Lower lobe of right lung (tissue), 2 donors: ENCODE data around the gene GUCA1A. TPM values are rescaled to one million over a fixed set of nuclear protein-coding genes. Genes with fewer than 3 reads are reported as not detected.

Experiments
- ATAC-seq, 2 donors: fragments of 200-7000 bp; cut with Tn5 transposase; one replicate each; pipeline ENCODE4 v1.9.1; 2020 to 2022; ENCODE audit warnings: mild to moderate bottlenecking in 2 of 2, moderate library complexity in 2 of 2
- DNase-seq: peaks from one replicate; pipeline ENCODE4 v3.0.0-alpha.2; 2020
- H3K27ac ChIP-seq: fragments of 200-600 bp; one replicate; pipeline ENCODE4 v1.8.0; 2022
- H3K27me3 ChIP-seq: fragments of 200-600 bp; one replicate; pipeline ENCODE4 v1.8.0; 2022; ENCODE audit warnings: low read depth
- H3K36me3 ChIP-seq: fragments of 200-600 bp; one replicate; pipeline ENCODE4 v1.8.0; 2022; ENCODE audit warnings: mild to moderate bottlenecking
- H3K4me1 ChIP-seq: fragments of 200-600 bp; one replicate; pipeline ENCODE4 v1.8.0; 2022
- H3K4me3 ChIP-seq: fragments of 200-600 bp; one replicate; pipeline ENCODE4 v1.8.0; 2022; ENCODE audit warnings: mild to moderate bottlenecking
- H3K9me3 ChIP-seq: fragments of 200-600 bp; one replicate; pipeline ENCODE4 v1.8.0; 2022
- intact Hi-C: fragments of 100-400 bp; cut with DNase I; formaldehyde crosslinking; loops from one replicate; pipeline ENCODE4 v1.11.0; 2022
- long read RNA-seq: library from polyadenylated mRNA; unstranded; transcript quantifications from one replicate; pipeline ENCODE4 v2.0.0, GENCODE V29; 2021
- total RNA-seq: library from RNA; stranded (reverse); fragmentation: NEBNext Ultra II Directional; extraction: Animal tissue kit (Norgen Biotek cat#: 25700); gene quantifications from one replicate; pipeline ENCODE4 v1.2.1, GENCODE V29; 2021
- TF ChIP-seq, protein P1 (sequence below): fragments of 200-600 bp; IDR thresholded peaks from one replicate; pipeline ENCODE4 v1.8.0; 2022; ENCODE audit warnings: antibody characterized with exemption, mild to moderate bottlenecking
- donor health status: DM: no; HTN: yes; CAD: no; lungs with severe emphysema.

The GUCA1A gene
- not detected for total RNA-seq
- long read RNA-seq = 0 reads

DNA sequence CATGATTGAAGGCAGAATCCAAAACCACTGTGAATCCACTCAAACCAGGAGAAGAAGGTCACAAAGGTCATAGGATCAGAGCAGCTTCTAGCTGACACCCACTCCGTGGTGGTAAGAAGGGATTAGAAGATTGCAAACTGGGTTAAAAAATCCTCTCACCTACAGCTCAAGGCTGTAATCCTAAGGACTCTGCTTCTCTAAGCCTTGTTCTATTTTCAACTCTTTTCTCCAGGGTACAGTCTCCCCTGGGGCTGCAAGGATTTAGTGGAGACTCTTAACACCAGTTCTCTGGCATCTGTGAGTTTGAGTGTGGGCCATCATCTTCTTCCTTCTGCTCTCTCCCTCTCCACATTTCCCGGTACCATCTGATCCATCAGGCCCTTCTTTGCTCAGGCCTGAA, at the start of gene GUCA1A:
GUCA1A (plus strand) TSS at position 264 of the 400 bp plus-strand sequence. CDS start 250 bp downstream, outside the sequence.
- Histone ChIP-seq H3K27me3 (peaks cover 5% of the 10 kb centered on the region), H3K27ac (no peak within 1 kb of the TSS), H3K36me3 (no peaks in the 10 kb centered on the region), H3K9me3 (no peaks in the 10 kb centered on the region), H3K4me1 (no peaks in the 10 kb centered on the region), H3K4me3 (no peak within 1 kb of the TSS)
- DNase-seq (no peak), ATAC-seq (no peak)
- intact Hi-C loops = no loop called here
- TF ChIP-seq, protein P1, sequence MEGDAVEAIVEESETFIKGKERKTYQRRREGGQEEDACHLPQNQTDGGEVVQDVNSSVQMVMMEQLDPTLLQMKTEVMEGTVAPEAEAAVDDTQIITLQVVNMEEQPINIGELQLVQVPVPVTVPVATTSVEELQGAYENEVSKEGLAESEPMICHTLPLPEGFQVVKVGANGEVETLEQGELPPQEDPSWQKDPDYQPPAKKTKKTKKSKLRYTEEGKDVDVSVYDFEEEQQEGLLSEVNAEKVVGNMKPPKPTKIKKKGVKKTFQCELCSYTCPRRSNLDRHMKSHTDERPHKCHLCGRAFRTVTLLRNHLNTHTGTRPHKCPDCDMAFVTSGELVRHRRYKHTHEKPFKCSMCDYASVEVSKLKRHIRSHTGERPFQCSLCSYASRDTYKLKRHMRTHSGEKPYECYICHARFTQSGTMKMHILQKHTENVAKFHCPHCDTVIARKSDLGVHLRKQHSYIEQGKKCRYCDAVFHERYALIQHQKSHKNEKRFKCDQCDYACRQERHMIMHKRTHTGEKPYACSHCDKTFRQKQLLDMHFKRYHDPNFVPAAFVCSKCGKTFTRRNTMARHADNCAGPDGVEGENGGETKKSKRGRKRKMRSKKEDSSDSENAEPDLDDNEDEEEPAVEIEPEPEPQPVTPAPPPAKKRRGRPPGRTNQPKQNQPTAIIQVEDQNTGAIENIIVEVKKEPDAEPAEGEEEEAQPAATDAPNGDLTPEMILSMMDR = no peak

GRCh38 chr6:42123379-42124103, 49.6 kb upstream of the GUCA1A start:
- TF ChIP-seq, protein P1 = no peak
- ATAC-seq (no peak), DNase-seq (no peak)
- Histone ChIP-seq H3K36me3 (peaks cover 19% of the 10 kb centered on the region), H3K27ac (no peak overlapping the region), H3K4me1 (peaks cover 14% of the 10 kb centered on the region), H3K9me3 (no peaks in the 10 kb centered on the region), H3K27me3 (no peaks in the 10 kb centered on the region), H3K4me3 (no peak overlapping the region)
- intact Hi-C loops = no loop called here

DNA sequence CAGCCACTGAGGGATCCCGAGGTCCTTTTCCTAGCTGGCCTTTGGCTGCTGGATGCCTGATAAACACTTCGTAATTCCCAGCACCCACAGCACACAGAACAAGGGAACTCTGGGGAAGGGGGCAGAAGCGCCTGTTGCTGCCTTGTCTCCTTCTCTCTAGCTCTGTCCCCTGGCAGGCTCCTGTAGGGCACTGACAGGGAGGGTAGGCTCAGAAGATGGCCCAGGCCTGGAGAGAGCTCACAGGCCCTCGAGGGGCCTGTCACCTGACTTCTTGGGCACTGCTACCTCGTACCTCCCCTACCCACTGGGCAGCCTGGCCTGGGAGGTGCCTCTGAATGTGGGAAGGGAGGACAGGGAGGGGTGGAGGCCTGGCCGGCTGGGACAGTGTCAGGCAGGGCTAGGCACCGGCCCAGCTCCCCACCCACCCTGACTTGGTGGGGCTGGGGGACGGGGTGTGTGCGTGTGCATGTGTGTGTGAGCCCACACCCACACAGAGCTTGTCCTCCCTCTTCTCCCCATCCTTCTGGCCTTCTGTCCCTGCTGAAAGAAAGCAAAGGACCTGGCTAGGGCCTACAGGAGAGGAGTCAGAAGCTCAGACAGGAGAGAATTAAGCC, 48.8 kb upstream of the GUCA1A start:
- intact Hi-C loops = no loop called here
- Histone ChIP-seq H3K27me3 (no peaks in the 10 kb centered on the region), H3K36me3 (peaks cover 19% of the 10 kb centered on the region), H3K9me3 (no peaks in the 10 kb centered on the region), H3K27ac (no peak overlapping the region), H3K4me3 (no peak overlapping the region), H3K4me1 (peaks cover 12% of the 10 kb centered on the region)
- ATAC-seq = peak in 1 of 2 donors; percentile 17
- TF ChIP-seq, protein P1 = no peak
- DNase-seq = no peak

- no peak for ATAC-seq
- H3K4me1 ChIP-seq = peaks cover 12% of the 10 kb centered on the region
- intact Hi-C loops = no loop called here
- no peak overlapping the region for H3K27ac ChIP-seq
- no peak for DNase-seq
- peaks cover 19% of the 10 kb centered on the region for H3K36me3 ChIP-seq
- TF ChIP-seq, protein P1 = no peak
- no peaks in the 10 kb centered on the region for H3K27me3 ChIP-seq
- H3K9me3 ChIP-seq = no peaks in the 10 kb centered on the region
- H3K4me3 ChIP-seq = no peak overlapping the region
These were observed 47.9 kb upstream of the GUCA1A start for GRCh38 chr6:42125231-42125630.

GRCh38 chr6:42125663-42126062, 47.5 kb upstream of the GUCA1A start:
- ATAC-seq = no peak
- TF ChIP-seq, protein P1 = no peak
- Histone ChIP-seq H3K9me3 (no peaks in the 10 kb centered on the region), H3K27ac (no peak overlapping the region), H3K27me3 (no peaks in the 10 kb centered on the region), H3K4me1 (peaks cover 12% of the 10 kb centered on the region), H3K4me3 (no peak overlapping the region), H3K36me3 (peaks cover 19% of the 10 kb centered on the region)
- DNase-seq = no peak
- intact Hi-C loops = no loop called here
